Measurements from ENCODE around the gene CFL1.

The CFL1 gene

DNA sequence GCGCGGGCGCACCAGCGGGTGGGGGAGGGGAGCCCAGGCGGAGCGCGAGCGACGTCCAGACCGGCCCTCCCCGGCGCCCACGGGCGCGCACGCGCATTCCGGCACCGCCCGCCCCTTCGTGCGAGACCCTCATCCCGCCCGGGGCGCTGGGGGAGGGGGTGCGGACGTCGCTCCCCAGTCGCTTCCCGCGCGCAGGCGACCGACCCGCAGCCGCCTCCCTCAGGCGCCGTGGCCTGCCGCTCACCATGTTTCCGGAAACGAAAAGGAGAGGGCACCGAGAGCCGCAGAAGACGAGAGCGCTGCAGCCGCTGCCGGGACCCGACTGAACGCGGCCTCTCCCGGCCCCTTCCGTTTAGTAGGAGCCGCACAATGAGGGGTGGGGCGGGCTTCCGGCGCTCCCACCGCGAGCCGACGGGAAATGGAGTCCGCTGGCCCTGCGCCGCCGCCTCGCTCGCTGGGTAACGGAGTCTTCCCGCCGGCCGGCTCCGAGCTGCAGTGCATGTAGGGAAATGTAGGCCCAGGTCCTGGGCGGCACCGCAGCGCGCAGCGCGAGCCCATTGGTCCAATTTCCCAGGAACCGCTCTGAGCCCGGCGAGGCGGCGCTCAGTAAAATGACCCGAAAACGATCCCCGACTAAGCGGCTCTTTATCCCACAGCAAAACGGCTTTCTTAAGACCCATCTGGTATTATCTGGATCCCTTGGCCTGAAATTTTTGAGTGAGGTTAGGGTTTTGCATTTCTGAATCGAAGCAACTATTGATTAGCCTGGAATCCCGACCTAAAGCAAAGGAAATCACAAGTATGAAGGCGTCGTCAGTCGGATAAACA, at the start of gene CFL1:
CFL1 (minus strand) TSS at position 328 of the 828 bp plus-strand sequence; CDS start at position 247, 81 bp downstream.
- peaks cover 67% of the 10 kb centered on the region for H3K4me1 ChIP-seq (ENCODE audit: control insufficient read depth, insufficient read depth, low read length)

DNA sequence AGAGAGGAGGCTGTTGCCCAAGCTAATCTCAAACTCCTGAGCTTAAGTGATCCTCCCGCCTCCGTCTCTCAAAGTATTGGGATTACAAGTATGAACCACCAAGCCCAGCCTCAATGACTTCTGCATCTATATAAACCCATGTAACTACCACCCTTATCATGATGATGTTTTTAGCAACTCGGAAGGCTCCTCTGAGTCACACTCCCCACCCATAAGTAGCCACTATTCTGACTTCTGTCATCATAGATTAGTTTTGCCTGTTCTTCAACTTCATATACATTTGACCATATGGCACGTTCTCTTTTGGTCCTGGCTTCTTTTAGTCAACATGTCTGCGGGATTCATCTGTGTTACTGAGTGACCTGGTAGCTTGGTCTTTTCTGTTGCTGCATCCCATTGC, 48.6 kb upstream of the CFL1 start:
- Histone ChIP-seq H3K27ac (ENCODE audit: low read length) (no peak overlapping the region), H3K4me3 (ENCODE audit: low read length in 2 of 2) (no peak overlapping the region), H3K9me3 (ENCODE audit: control insufficient read depth in 2 of 2, low read length in 2 of 2) (no peaks in the 10 kb centered on the region), H3K9ac (ENCODE audit: low read length in 2 of 2) (no peak overlapping the region), H3K4me1 (ENCODE audit: control insufficient read depth, insufficient read depth, low read length) (peaks cover 4% of the 10 kb centered on the region), H3K36me3 (ENCODE audit: control insufficient read depth in 2 of 2, insufficient read depth in 2 of 2, low read length in 2 of 2) (no peaks in the 10 kb centered on the region), H3K27me3 (ENCODE audit: control insufficient read depth in 1 of 2, insufficient read depth in 2 of 2, low read length in 2 of 2) (no peaks in the 10 kb centered on the region)

More for the DNA sequence above, at the start of gene CFL1:
- Histone ChIP-seq H3K9me3 (ENCODE audit: control insufficient read depth in 2 of 2, low read length in 2 of 2) (no peaks in the 10 kb centered on the region), H3K27ac (ENCODE audit: low read length) (peak within 1 kb of the TSS; percentile 100), H3K9ac (ENCODE audit: low read length in 2 of 2) (peak within 1 kb of the TSS; percentile 90 to 100), H3K36me3 (ENCODE audit: control insufficient read depth in 2 of 2, insufficient read depth in 2 of 2, low read length in 2 of 2) (peaks cover 34 to 42% of the 10 kb centered on the region in 2 donors), H3K27me3 (ENCODE audit: control insufficient read depth in 1 of 2, insufficient read depth in 2 of 2, low read length in 2 of 2) (no peaks in the 10 kb centered on the region), H3K4me3 (ENCODE audit: low read length in 2 of 2) (peak within 1 kb of the TSS; percentile 91 to 98)

DNA sequence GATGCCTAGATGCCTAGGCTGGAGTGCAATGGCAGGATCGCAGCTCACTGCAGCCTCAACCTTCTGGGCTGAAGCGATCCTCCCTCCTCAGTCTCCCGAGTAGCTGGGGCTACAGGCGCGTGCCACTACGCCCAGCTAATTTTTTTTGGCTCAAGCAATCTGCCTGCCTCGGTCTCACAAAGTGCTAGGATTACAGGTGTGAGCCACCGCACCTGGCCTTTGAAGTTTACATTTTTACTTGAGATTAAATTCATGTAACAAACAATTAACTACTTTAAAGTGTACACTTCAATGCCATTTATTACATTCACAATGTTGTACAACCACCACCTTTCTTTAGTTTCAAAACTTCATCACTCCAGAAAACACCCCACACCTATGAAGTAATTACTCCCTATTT, 45.7 kb upstream of the CFL1 start:
- no peaks in the 10 kb centered on the region for H3K36me3 ChIP-seq (ENCODE audit: control insufficient read depth in 2 of 2, insufficient read depth in 2 of 2, low read length in 2 of 2)
- no peak overlapping the region for H3K27ac ChIP-seq (ENCODE audit: low read length)
- no peaks in the 10 kb centered on the region for H3K9me3 ChIP-seq (ENCODE audit: control insufficient read depth in 2 of 2, low read length in 2 of 2)
- H3K4me3 ChIP-seq (ENCODE audit: low read length in 2 of 2): no peak overlapping the region
- H3K4me1 ChIP-seq (ENCODE audit: control insufficient read depth, insufficient read depth, low read length): peaks cover 19% of the 10 kb centered on the region
- peaks cover 0 to 11% of the 10 kb centered on the region in 2 donors for H3K27me3 ChIP-seq (ENCODE audit: control insufficient read depth in 1 of 2, insufficient read depth in 2 of 2, low read length in 2 of 2)
- no peak overlapping the region for H3K9ac ChIP-seq (ENCODE audit: low read length in 2 of 2)

DNA sequence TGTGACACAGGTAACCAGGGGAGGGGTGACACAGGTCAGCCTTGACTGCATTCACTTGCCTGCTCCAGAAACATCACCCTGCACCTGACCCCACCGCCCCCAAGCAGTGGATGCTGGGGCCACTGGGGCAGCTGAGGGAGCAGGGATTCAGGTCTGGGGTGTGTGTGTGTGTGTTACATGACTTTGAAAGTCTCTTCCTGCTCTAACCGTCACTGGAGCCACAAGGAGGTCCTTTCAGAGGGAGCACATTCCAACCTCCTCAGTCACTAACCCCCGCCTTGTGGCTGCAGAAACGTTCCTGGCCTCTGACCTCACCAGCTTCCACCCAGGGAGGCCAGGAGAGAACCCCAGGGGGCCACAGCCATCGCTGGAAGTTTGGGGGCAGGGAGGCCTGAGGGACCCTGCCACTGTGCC, 45.1 kb upstream of the CFL1 start:
- peaks cover 19% of the 10 kb centered on the region for H3K4me1 ChIP-seq (ENCODE audit: control insufficient read depth, insufficient read depth, low read length)
- H3K27ac ChIP-seq (ENCODE audit: low read length): no peak overlapping the region
- peaks cover 0 to 11% of the 10 kb centered on the region in 2 donors for H3K27me3 ChIP-seq (ENCODE audit: control insufficient read depth in 1 of 2, insufficient read depth in 2 of 2, low read length in 2 of 2)
- no peak overlapping the region for H3K4me3 ChIP-seq (ENCODE audit: low read length in 2 of 2)
- H3K36me3 ChIP-seq (ENCODE audit: control insufficient read depth in 2 of 2, insufficient read depth in 2 of 2, low read length in 2 of 2): no peaks in the 10 kb centered on the region
- H3K9me3 ChIP-seq (ENCODE audit: control insufficient read depth in 2 of 2, low read length in 2 of 2): no peaks in the 10 kb centered on the region
- H3K9ac ChIP-seq (ENCODE audit: low read length in 2 of 2): no peak overlapping the region

DNA sequence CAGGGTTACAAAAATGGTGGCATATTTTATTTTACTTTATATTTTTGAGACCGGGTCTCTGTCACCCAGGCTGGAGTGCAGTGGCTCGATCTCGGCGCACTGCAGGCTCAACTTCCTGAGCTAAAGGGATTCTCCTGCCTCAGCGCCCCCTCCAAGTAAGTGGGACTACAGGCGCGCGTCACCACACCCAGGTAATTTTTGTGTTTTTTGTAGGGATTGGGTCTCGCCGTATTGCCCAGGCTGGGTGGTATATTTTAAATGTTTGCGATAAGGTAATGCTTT, 42.9 kb upstream of the CFL1 start:
- no peaks in the 10 kb centered on the region for H3K9me3 ChIP-seq (ENCODE audit: control insufficient read depth in 2 of 2, low read length in 2 of 2)
- H3K4me3 ChIP-seq (ENCODE audit: low read length in 2 of 2): peak overlapping the region; percentile 48 to 69
- H3K9ac ChIP-seq (ENCODE audit: low read length in 2 of 2): peak overlapping the region in 1 of 2 donors; percentile 57
- no peaks in the 10 kb centered on the region for H3K36me3 ChIP-seq (ENCODE audit: control insufficient read depth in 2 of 2, insufficient read depth in 2 of 2, low read length in 2 of 2)
- peaks cover 0 to 11% of the 10 kb centered on the region in 2 donors for H3K27me3 ChIP-seq (ENCODE audit: control insufficient read depth in 1 of 2, insufficient read depth in 2 of 2, low read length in 2 of 2)
- H3K27ac ChIP-seq (ENCODE audit: low read length): no peak overlapping the region
- peaks cover 19% of the 10 kb centered on the region for H3K4me1 ChIP-seq (ENCODE audit: control insufficient read depth, insufficient read depth, low read length)

DNA sequence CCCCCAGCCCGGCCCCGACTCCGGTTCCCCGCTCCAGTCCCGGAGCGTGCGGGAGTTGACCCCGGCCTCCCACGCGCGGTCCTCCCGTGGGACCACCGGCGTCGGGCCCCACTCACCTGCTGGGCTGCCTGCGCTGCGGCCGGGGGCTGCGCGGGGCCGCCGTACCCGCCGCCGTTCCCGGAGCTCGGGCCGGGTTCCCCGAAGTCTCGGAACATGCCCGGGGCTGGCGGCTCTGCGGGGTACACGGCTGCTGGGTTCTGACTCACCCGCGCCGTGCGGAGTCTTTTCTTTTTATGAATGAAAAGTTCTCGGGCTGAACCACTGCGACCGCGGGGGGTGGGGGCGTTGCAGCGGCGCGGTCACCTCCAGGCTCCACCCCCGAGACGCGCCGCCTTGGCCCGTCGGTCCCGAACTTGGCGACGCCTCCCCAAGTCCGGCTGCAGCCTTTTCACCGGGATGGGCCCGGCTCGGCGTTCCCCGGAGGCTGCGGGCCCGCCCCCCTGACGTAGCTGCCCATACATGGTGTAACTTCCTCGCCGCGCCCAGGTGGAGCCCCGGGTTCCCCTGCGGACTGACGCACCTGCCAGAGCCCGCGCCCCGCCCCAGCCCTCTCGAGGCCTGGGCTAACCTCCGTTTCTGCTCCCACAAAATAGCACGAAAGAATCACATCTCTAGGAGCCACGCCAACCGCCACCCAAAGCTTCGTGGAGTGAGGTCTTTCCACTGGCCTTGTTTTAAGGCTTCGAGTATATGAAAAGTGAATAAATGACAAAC, 42.3 kb upstream of the CFL1 start, which contains the start of gene FOSL1:
FOSL1 (minus strand) TSS at position 264 of the 774 bp plus-strand sequence; CDS start at position 215, 49 bp downstream.
- H3K27me3 ChIP-seq (ENCODE audit: control insufficient read depth in 1 of 2, insufficient read depth in 2 of 2, low read length in 2 of 2): peaks cover 0 to 11% of the 10 kb centered on the region in 2 donors
- peak within 1 kb of the TSS in 1 of 2 donors; percentile 71 for H3K9ac ChIP-seq (ENCODE audit: low read length in 2 of 2)
- H3K4me3 ChIP-seq (ENCODE audit: low read length in 2 of 2): peak within 1 kb of the TSS; percentile 69
- H3K9me3 ChIP-seq (ENCODE audit: control insufficient read depth in 2 of 2, low read length in 2 of 2): no peaks in the 10 kb centered on the region
- H3K4me1 ChIP-seq (ENCODE audit: control insufficient read depth, insufficient read depth, low read length): peaks cover 19% of the 10 kb centered on the region
- H3K27ac ChIP-seq (ENCODE audit: low read length): no peak within 1 kb of the TSS
- no peaks in the 10 kb centered on the region for H3K36me3 ChIP-seq (ENCODE audit: control insufficient read depth in 2 of 2, insufficient read depth in 2 of 2, low read length in 2 of 2)

DNA sequence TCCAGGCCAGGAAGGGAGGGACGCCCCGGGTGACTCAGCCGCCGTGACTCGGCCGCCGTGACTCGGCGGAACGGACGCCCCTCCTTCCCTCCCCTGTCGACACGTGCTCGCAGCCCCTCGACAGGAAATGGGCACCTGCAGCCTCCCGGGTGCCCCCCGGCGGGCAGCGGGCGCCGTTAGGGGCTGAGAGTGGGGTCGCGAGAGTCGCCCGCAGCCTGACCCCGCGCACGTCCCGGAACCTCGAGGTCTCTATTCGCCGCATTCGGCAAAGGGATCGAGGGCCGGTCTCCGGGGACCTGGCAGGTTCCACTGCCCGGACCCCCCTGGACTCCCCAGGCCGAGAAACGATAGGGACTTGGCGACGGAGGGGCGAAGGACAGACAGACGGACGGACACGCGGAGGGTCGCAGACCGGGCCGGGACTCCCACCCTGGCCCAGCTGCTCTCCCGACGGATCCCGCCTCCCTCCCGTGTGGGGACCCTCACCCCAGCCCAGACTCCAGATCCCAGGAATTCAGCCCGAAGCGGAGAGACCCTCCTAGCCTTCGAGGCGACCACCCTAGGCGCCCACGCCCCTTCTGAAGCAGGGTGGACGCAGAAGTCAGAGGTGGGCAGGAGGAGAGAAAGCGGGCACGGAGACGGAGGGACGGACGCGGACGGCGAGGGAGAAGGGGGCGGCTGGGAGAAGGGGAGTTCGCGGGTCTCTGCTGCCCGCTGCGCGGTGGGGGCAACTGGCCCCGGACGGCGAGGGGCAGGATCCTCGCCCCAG, 41.6 kb upstream of the CFL1 start:
- peak overlapping the region in 1 of 2 donors; percentile 71 for H3K9ac ChIP-seq (ENCODE audit: low read length in 2 of 2)

DNA sequence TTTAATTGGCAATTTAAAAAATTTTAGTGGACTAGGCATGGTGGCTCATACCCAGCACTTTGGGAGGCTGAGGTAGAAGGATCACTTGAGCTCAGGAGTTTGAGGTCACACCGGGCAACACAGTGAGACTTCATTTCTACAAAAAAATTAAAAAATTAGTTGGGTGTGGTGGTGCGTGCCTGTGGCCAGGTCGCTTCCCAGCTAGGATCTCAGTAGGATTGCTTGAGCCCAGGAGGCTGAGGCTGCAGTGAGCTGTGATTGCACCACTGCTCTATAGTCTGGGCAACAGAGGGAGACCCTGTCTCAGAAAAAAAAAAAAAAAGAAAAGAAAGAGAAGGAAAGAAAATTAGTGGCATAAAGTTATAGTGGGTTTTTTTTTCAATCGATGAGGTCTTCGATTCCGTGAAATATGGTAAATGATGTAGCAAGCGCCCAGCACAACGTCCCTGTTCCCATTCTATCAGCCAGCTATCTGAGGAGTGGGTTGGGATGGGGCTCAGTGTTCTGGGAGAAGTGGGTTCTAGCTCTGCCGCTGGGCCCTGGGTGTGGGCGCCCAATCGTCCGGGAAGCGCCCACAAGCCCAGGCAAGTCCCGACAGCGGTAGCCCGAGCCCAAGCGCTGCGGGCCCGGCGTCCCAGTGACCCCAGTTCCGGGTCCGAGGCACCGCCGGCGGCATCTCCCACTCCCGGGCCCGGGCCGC, 40.8 kb upstream of the CFL1 start:
- Histone ChIP-seq H3K4me1 (ENCODE audit: control insufficient read depth, insufficient read depth, low read length) (peaks cover 21% of the 10 kb centered on the region), H3K9me3 (ENCODE audit: control insufficient read depth in 2 of 2, low read length in 2 of 2) (no peaks in the 10 kb centered on the region), H3K27me3 (ENCODE audit: control insufficient read depth in 1 of 2, insufficient read depth in 2 of 2, low read length in 2 of 2) (peaks cover 0 to 11% of the 10 kb centered on the region in 2 donors), H3K4me3 (ENCODE audit: low read length in 2 of 2) (peak overlapping the region; percentile 37 to 69), H3K9ac (ENCODE audit: low read length in 2 of 2) (no peak overlapping the region), H3K27ac (ENCODE audit: low read length) (no peak overlapping the region), H3K36me3 (ENCODE audit: control insufficient read depth in 2 of 2, insufficient read depth in 2 of 2, low read length in 2 of 2) (no peaks in the 10 kb centered on the region)

More for the DNA sequence above, 41.6 kb upstream of the CFL1 start:
- H3K27me3 ChIP-seq (ENCODE audit: control insufficient read depth in 1 of 2, insufficient read depth in 2 of 2, low read length in 2 of 2): peaks cover 0 to 11% of the 10 kb centered on the region in 2 donors
- no peaks in the 10 kb centered on the region for H3K36me3 ChIP-seq (ENCODE audit: control insufficient read depth in 2 of 2, insufficient read depth in 2 of 2, low read length in 2 of 2)
- peak overlapping the region; percentile 69 for H3K4me3 ChIP-seq (ENCODE audit: low read length in 2 of 2)
- no peaks in the 10 kb centered on the region for H3K9me3 ChIP-seq (ENCODE audit: control insufficient read depth in 2 of 2, low read length in 2 of 2)
- H3K27ac ChIP-seq (ENCODE audit: low read length): no peak overlapping the region
- H3K4me1 ChIP-seq (ENCODE audit: control insufficient read depth, insufficient read depth, low read length): peaks cover 19% of the 10 kb centered on the region

DNA sequence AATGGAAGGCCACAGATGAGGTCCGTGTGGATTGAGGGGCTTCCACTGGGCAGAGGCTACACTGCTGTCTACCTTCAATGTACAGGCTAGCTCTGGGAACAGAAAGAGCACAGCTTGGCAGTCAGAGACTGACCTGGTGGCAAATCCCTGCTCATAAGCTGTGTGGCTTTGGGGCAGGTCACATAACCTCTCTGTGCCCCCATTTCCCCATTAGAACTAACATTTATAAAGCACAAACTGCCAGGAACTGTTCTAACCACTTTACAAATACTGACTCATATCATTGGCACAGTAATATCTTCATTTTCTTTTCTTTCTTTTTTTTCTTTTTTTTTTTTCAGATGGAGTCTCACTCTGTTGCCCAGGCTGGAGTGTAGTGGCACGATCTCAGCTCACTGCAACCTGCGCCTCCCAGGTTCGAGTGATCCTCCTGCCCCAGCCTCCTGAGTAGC, 39.1 kb upstream of the CFL1 start:
- no peaks in the 10 kb centered on the region for H3K9me3 ChIP-seq (ENCODE audit: control insufficient read depth in 2 of 2, low read length in 2 of 2)
- no peaks in the 10 kb centered on the region for H3K36me3 ChIP-seq (ENCODE audit: control insufficient read depth in 2 of 2, insufficient read depth in 2 of 2, low read length in 2 of 2)
- no peak overlapping the region for H3K27ac ChIP-seq (ENCODE audit: low read length)
- peaks cover 0 to 11% of the 10 kb centered on the region in 2 donors for H3K27me3 ChIP-seq (ENCODE audit: control insufficient read depth in 1 of 2, insufficient read depth in 2 of 2, low read length in 2 of 2)
- H3K4me1 ChIP-seq (ENCODE audit: control insufficient read depth, insufficient read depth, low read length): peaks cover 36% of the 10 kb centered on the region
- H3K4me3 ChIP-seq (ENCODE audit: low read length in 2 of 2): no peak overlapping the region
- H3K9ac ChIP-seq (ENCODE audit: low read length in 2 of 2): no peak overlapping the region
